KMS-11 (cell line): ENCODE results near the gene GLA.

Source experiments
- H2AFZ ChIP-seq: fragments of 200-600 bp; sonication (generic); 2 replicates; pipeline ENCODE4 v1.6.1; 2016; ENCODE audit warnings: antibody characterized with exemption, mixed run types, low read depth
- H3K27ac ChIP-seq: fragments of 200-600 bp; sonication (generic); 2 replicates; pipeline ENCODE4 v1.6.1; 2016; ENCODE audit warnings: mild to moderate bottlenecking, mixed run types
- H3K27me3 ChIP-seq: fragments of 200-600 bp; sonication (generic); 2 replicates; pipeline ENCODE4 v1.6.1; 2017; ENCODE audit warnings: mild to moderate bottlenecking, low read depth, mixed run types, moderate library complexity; ENCODE audit not compliant: insufficient read depth
- H3K36me3 ChIP-seq: fragments of 200-600 bp; sonication (generic); 2 replicates; pipeline ENCODE4 v1.6.1; 2017; ENCODE audit warnings: mild to moderate bottlenecking, mixed run types; ENCODE audit not compliant: insufficient read depth
- H3K4me1 ChIP-seq: fragments of 200-600 bp; sonication (generic); 2 replicates; pipeline ENCODE4 v1.6.1; 2016; ENCODE audit warnings: mild to moderate bottlenecking, low read depth, mixed run types; ENCODE audit not compliant: poor library complexity, severe bottlenecking
- H3K4me2 ChIP-seq: fragments of 200-600 bp; sonication (generic); 2 replicates; pipeline ENCODE4 v1.7.0; 2016; ENCODE audit warnings: mild to moderate bottlenecking, mixed run types
- H3K4me3 ChIP-seq: fragments of 200-600 bp; sonication (generic); IDR thresholded peaks from 2 replicates; pipeline ENCODE4 v1.6.1; 2017; ENCODE audit warnings: low read depth, low read length, mixed read lengths; ENCODE audit not compliant: insufficient read depth
- H3K79me2 ChIP-seq: fragments of 200-600 bp; sonication (generic); 2 replicates; pipeline ENCODE4 v1.6.1; 2016; ENCODE audit warnings: low read depth, mixed run types; ENCODE audit not compliant: insufficient read depth
- H3K9ac ChIP-seq: fragments of 200-600 bp; sonication (generic); 2 replicates; pipeline ENCODE4 v1.6.1; 2016; ENCODE audit warnings: mild to moderate bottlenecking, mixed run types
- H4K20me1 ChIP-seq: fragments of 200-600 bp; sonication (generic); 2 replicates; pipeline ENCODE4 v1.6.1; 2016; ENCODE audit warnings: mild to moderate bottlenecking, mixed run types; ENCODE audit not compliant: insufficient read depth
- TF ChIP-seq, protein P1 (sequence below): fragments of 200-600 bp; sonication (generic); conservative IDR thresholded peaks from 2 replicates; pipeline ENCODE4 v1.6.1; 2017; ENCODE audit warnings: low read depth, mild to moderate bottlenecking, antibody characterized with exemption, low read length, moderate library complexity, mixed read lengths

The GLA gene

GRCh38 chrX:101347859-101348451, 59.8 kb downstream of the GLA start:
- H4K20me1 ChIP-seq: no peaks in the 10 kb centered on the region; the same call in 1 of the 2 replicates
- peak overlapping the region; percentile 76; the same call in 1 of the 2 replicates for H3K9ac ChIP-seq
- H3K4me1 ChIP-seq: peaks cover 17% of the 10 kb centered on the region
- peak overlapping the region; percentile 79 for H2AFZ ChIP-seq
- no peak overlapping the region for H3K4me3 ChIP-seq
- no peaks in the 10 kb centered on the region for H3K36me3 ChIP-seq
- peaks cover 32% of the 10 kb centered on the region for H3K79me2 ChIP-seq
- TF ChIP-seq, protein P1, sequence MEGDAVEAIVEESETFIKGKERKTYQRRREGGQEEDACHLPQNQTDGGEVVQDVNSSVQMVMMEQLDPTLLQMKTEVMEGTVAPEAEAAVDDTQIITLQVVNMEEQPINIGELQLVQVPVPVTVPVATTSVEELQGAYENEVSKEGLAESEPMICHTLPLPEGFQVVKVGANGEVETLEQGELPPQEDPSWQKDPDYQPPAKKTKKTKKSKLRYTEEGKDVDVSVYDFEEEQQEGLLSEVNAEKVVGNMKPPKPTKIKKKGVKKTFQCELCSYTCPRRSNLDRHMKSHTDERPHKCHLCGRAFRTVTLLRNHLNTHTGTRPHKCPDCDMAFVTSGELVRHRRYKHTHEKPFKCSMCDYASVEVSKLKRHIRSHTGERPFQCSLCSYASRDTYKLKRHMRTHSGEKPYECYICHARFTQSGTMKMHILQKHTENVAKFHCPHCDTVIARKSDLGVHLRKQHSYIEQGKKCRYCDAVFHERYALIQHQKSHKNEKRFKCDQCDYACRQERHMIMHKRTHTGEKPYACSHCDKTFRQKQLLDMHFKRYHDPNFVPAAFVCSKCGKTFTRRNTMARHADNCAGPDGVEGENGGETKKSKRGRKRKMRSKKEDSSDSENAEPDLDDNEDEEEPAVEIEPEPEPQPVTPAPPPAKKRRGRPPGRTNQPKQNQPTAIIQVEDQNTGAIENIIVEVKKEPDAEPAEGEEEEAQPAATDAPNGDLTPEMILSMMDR: no peak
- H3K27ac ChIP-seq: peak overlapping the region; percentile 65
- H3K27me3 ChIP-seq: no peaks in the 10 kb centered on the region
- peak overlapping the region; percentile 68 for H3K4me2 ChIP-seq
